H1 (cell line): ENCODE measurements around the gene KPNA6. TPM values are rescaled to one million over a fixed set of nuclear protein-coding genes. Genes with fewer than 3 reads are reported as not detected.

ENCODE experiments used
- CTCF ChIA-PET: fragments of 300-600 bp; sonication (Branson Sonifier 250); formaldehyde crosslinking; loops from one replicate; lab custom pipeline; 2021; ENCODE audit not compliant: partially characterized antibody; lab: Charles Lee
- POLR2A ChIA-PET: fragments of 300-600 bp; sonication (Branson Sonifier 250); formaldehyde crosslinking; loops from one replicate; lab custom pipeline; 2021; ENCODE audit warnings: inconsistent platforms; ENCODE audit not compliant: partially characterized antibody; lab: Charles Lee
- DNase-seq, 2 experiments: peaks; one replicate each; pipeline versions ENCODE4 v3.0.0 to v3.0.0-alpha.2; 2010 to 2022; ENCODE audit warnings: low spot score in 2 of 2, low read depth in 1 of 2, mixed read lengths in 1 of 2
- FAIRE-seq: peaks from 2 replicates; lab custom pipeline; 2011; peaks lifted over from hg19 to GRCh38; lab: Jason Lieb, UNC
- H2AFZ ChIP-seq: 2 replicates; pipeline ENCODE4 v1.8.1; 2012; ENCODE audit warnings: low read length, inconsistent platforms
- H2AK5ac ChIP-seq: 2 replicates; pipeline ENCODE4 v1.6.1; 2013; ENCODE audit warnings: low read depth, low read length
- H2BK120ac ChIP-seq: replicated peaks from 2 replicates; pipeline ENCODE3; 2013; ENCODE audit warnings: low read depth, low read length, inconsistent platforms
- H2BK12ac ChIP-seq: 2 replicates; pipeline ENCODE4 v1.6.1; 2013; ENCODE audit warnings: low read depth, low read length
- H2BK15ac ChIP-seq: 2 replicates; pipeline ENCODE4 v1.6.1; 2013; ENCODE audit warnings: low read length
- H2BK20ac ChIP-seq: 2 replicates; pipeline ENCODE4 v1.6.1; 2013; ENCODE audit warnings: low read length
- H2BK5ac ChIP-seq: 2 replicates; pipeline ENCODE4 v1.6.1; 2013; ENCODE audit warnings: low read depth, low read length
- H3K14ac ChIP-seq: 2 replicates; pipeline ENCODE4 v1.6.1; 2013; ENCODE audit warnings: inconsistent platforms; ENCODE audit not compliant: insufficient read length
- H3K18ac ChIP-seq: 2 replicates; pipeline ENCODE4 v1.6.1; 2013; ENCODE audit warnings: low read length; ENCODE audit errors: extremely low read depth
- H3K23ac ChIP-seq: 2 replicates; pipeline ENCODE4 v1.6.1; 2013; ENCODE audit warnings: inconsistent platforms; ENCODE audit not compliant: insufficient read length
- H3K23me2 ChIP-seq: 2 replicates; pipeline ENCODE4 v1.6.1; 2013; ENCODE audit warnings: low read depth, low read length
- H3K27ac ChIP-seq: 2 replicates; pipeline ENCODE4 v1.6.1; 2011; ENCODE audit warnings: low read depth, low read length, inconsistent platforms
- H3K27me3 ChIP-seq, 4 experiments: replicated peaks in 1 of 4; 1 replicate in 1 of 4; 2 replicates in 3 of 4; pipeline versions ENCODE4 v1.6.1 to v1.8.1; 2011 to 2013; ENCODE audit warnings: low read length in 3 of 4, mild to moderate bottlenecking in 3 of 4, inconsistent platforms in 2 of 4, mixed read lengths in 2 of 4, moderate library complexity in 1 of 4; ENCODE audit not compliant: control insufficient read depth in 3 of 4, insufficient read depth in 3 of 4; ENCODE audit errors: extremely low read depth in 1 of 4
- H3K36me3 ChIP-seq, 4 experiments: 2 replicates each; pipeline versions ENCODE4 v1.6.1 to v1.8.1; 2011 to 2013; ENCODE audit warnings: mild to moderate bottlenecking in 4 of 4, low read length in 3 of 4, moderate library complexity in 2 of 4, control low read depth in 1 of 4, inconsistent platforms in 1 of 4; ENCODE audit not compliant: insufficient read depth in 4 of 4, control insufficient read depth in 2 of 4
- H3K4ac ChIP-seq: replicated peaks from 2 replicates; pipeline ENCODE3; 2013; ENCODE audit warnings: low read length, low read depth, mixed read lengths, inconsistent platforms; ENCODE audit not compliant: insufficient read length
- H3K4me1 ChIP-seq, 4 experiments: replicated peaks in 1 of 4; 1 replicate in 1 of 4; 2 replicates in 3 of 4; pipeline versions ENCODE4 v1.6.1 to v1.8.1; 2011 to 2013; ENCODE audit warnings: low read length in 3 of 4, inconsistent platforms in 2 of 4, mixed read lengths in 1 of 4; ENCODE audit not compliant: insufficient read depth in 4 of 4, control insufficient read depth in 3 of 4
- H3K4me2 ChIP-seq, 2 experiments: 2 replicates each; pipeline versions ENCODE4 v1.6.1 to v1.8.1; 2011 to 2013; ENCODE audit warnings: low read depth in 2 of 2, low read length in 2 of 2, control low read depth in 1 of 2, inconsistent platforms in 1 of 2, mild to moderate bottlenecking in 1 of 2; ENCODE audit not compliant: insufficient read depth in 1 of 2
- H3K4me3 ChIP-seq, 4 experiments: fragments of 200-600, 300-600 bp in 1 of 4; sonication (generic), shearing (Covaris generic), sonication (Bioruptor Twin) in 1 of 4; 2 replicates each; pipeline versions ENCODE4 v1.5.1 to v1.8.1; 2011 to 2016; ENCODE audit warnings: low read length in 4 of 4, low read depth in 3 of 4, control low read depth in 2 of 4, inconsistent platforms in 2 of 4, mild to moderate bottlenecking in 2 of 4, mixed read lengths in 1 of 4, moderate library complexity in 1 of 4; ENCODE audit not compliant: insufficient read depth in 2 of 4; ENCODE audit errors: extremely low read depth in 1 of 4
- H3K56ac ChIP-seq: replicated peaks from 2 replicates; pipeline ENCODE3; 2013; ENCODE audit warnings: low read depth, mild to moderate bottlenecking, mixed read lengths, low read length, inconsistent platforms; ENCODE audit not compliant: insufficient read length
- H3K79me1 ChIP-seq: 2 replicates; pipeline ENCODE4 v1.6.1; 2013; ENCODE audit warnings: low read depth, low read length, control low read depth
- H3K79me2 ChIP-seq, 2 experiments: 2 replicates each; pipeline versions ENCODE4 v1.6.1 to v1.8.1; 2012 to 2013; ENCODE audit warnings: low read length in 2 of 2, mild to moderate bottlenecking in 2 of 2, inconsistent platforms in 1 of 2; ENCODE audit not compliant: insufficient read depth in 2 of 2, control insufficient read depth in 1 of 2
- H3K9ac ChIP-seq, 4 experiments: replicated peaks in 1 of 4; 1 replicate in 1 of 4; 2 replicates in 3 of 4; pipeline versions ENCODE4 v1.6.1 to v1.8.1; 2011 to 2013; ENCODE audit warnings: low read depth in 3 of 4, low read length in 3 of 4, control low read depth in 2 of 4, mild to moderate bottlenecking in 2 of 4, moderate library complexity in 2 of 4, inconsistent platforms in 1 of 4; ENCODE audit errors: extremely low read depth in 1 of 4
- H3K9me3 ChIP-seq, 2 experiments: 2 replicates each; pipeline versions ENCODE4 v1.6.1 to v1.8.1; 2012 to 2013; ENCODE audit warnings: mild to moderate bottlenecking in 2 of 2, moderate library complexity in 2 of 2, control low read depth in 1 of 2, inconsistent platforms in 1 of 2, low read depth in 1 of 2, low read length in 1 of 2, mixed read lengths in 1 of 2; ENCODE audit not compliant: insufficient read depth in 2 of 2
- H4K20me1 ChIP-seq, 2 experiments: replicated peaks in 1 of 2; 2 replicates each; pipeline versions ENCODE3 to v1.8.1; 2011 to 2013; ENCODE audit warnings: inconsistent platforms in 2 of 2, low read length in 2 of 2, mild to moderate bottlenecking in 1 of 2; ENCODE audit not compliant: insufficient read depth in 2 of 2, control insufficient read depth in 1 of 2
- H4K5ac ChIP-seq: 2 replicates; pipeline ENCODE4 v1.6.1; 2013; ENCODE audit warnings: low read length, low read depth, mixed read lengths, inconsistent platforms; ENCODE audit not compliant: insufficient read length
- H4K8ac ChIP-seq: 2 replicates; pipeline ENCODE4 v1.8.0; 2013; ENCODE audit warnings: mild to moderate bottlenecking, moderate library complexity, low read length, inconsistent platforms; ENCODE audit not compliant: insufficient read depth; ENCODE audit errors: extremely low read depth
- H4K91ac ChIP-seq: replicated peaks from 2 replicates; pipeline ENCODE3; 2013; ENCODE audit warnings: low read length, mixed read lengths, inconsistent platforms; ENCODE audit not compliant: insufficient read length
- ATF3 ChIP-seq: IDR thresholded peaks from 2 replicates; pipeline ENCODE4 v1.6.1; 2011; ENCODE audit warnings: low read depth, mild to moderate bottlenecking, low read length; ENCODE audit not compliant: insufficient read depth
- GTF2F1 ChIP-seq: IDR thresholded peaks from 2 replicates; pipeline ENCODE4 v1.6.1; 2012; ENCODE audit warnings: low read depth, low read length, improper control_type of control experiment, borderline replicate concordance
- KDM4A ChIP-seq: IDR thresholded peaks from one replicate; pipeline ENCODE4 v1.7.1; 2012; ENCODE audit warnings: low read depth, mild to moderate bottlenecking, moderate library complexity, low read length, inconsistent platforms; ENCODE audit not compliant: severe bottlenecking
- RFX5 ChIP-seq: IDR thresholded peaks from 2 replicates; pipeline ENCODE4 v1.6.1; 2011; ENCODE audit warnings: low read depth, low read length, improper control_type of control experiment, borderline replicate concordance
- RNF2 ChIP-seq: fragments of 200-900, 300-1000 bp; sonication (generic); IDR thresholded peaks from 2 replicates; pipeline ENCODE4 v1.7.1; 2016; ENCODE audit warnings: borderline replicate concordance, low read depth, mild to moderate bottlenecking, antibody characterized with exemption, low read length; ENCODE audit not compliant: poor library complexity, severe bottlenecking; ENCODE audit errors: missing control alignments
- SP2 ChIP-seq: IDR thresholded peaks from 2 replicates; pipeline ENCODE4 v1.6.1; 2012; ENCODE audit warnings: mild to moderate bottlenecking, low read length, inconsistent platforms
- SP4 ChIP-seq: IDR thresholded peaks from 2 replicates; pipeline ENCODE4 v1.6.1; 2012; ENCODE audit warnings: low read length, inconsistent platforms
- SRF ChIP-seq: IDR thresholded peaks from 2 replicates; pipeline ENCODE4 v1.6.1; 2011; ENCODE audit warnings: mild to moderate bottlenecking, low read depth, low read length, moderate library complexity
- ZNF274 ChIP-seq: IDR thresholded peaks from 2 replicates; pipeline ENCODE4 v1.7.0; 2012; ENCODE audit warnings: low read length, borderline replicate concordance; ENCODE audit errors: extremely low read depth
- WGBS, 2 experiments: shearing (Covaris generic) in 1 of 2; methylation state at CpG; one replicate each; pipeline versions ENCODE4 v1.1.6 to v1.1.7; 2013 to 2015; ENCODE audit warnings: low lambda C conversion rate in 2 of 2, mixed read lengths in 2 of 2, inconsistent platforms in 1 of 2, low coverage in 1 of 2, missing lambda C conversion rate in 1 of 2; ENCODE audit not compliant: insufficient replicate concordance in 2 of 2, insufficient coverage in 1 of 2, insufficient read length in 1 of 2; ENCODE audit errors: extremely low coverage in 1 of 2, missing lambda C conversion rate in 1 of 2; 5-methylcytosine and 5-hydroxymethylcytosine counted together
- polyA plus RNA-seq, 7 experiments: library from polyadenylated mRNA; depleted of rRNA in 3 of 7; stranded (reverse) in 5 of 7; unstranded in 2 of 7; fragments of >200 nt in 5 of 7; fragments of 200-250 nt in 2 of 7; gene quantifications; 1 replicate in 5 of 7; 2 replicates in 1 of 7; 4 replicates in 1 of 7; pipeline versions ENCODE4 v1.2.1 to v1.2.3, GENCODE V29; 2011 to 2013; ENCODE audit warnings: missing spikeins in 2 of 7, mixed read lengths in 2 of 7
- total RNA-seq: library from RNA; stranded (reverse); fragmentation: NEBNext Ultra II Directional; extraction: Animal tissue kit (Norgen Biotek cat#: 25700); gene quantifications from 2 replicates; pipeline ENCODE4 v1.2.1, GENCODE V29; 2021

Gene KPNA6
- total and polyA plus RNA-seq, 2 of the 8 experiments (the other 6 are each of a cell fraction or from before 2014, with no cell fraction given), result 24.2 to 120 TPM

- Histone ChIP-seq H3K4me1 (peaks cover 8 to 15% (median 10%) of the 10 kb centered on the region in 4 experiments; a peak in 6 of 7 replicates), H2AK5ac (no peak overlapping the region), H4K91ac (no peak overlapping the region), H2BK12ac (no peak overlapping the region), H4K20me1 (peaks cover 0 to 6% of the 10 kb centered on the region in 2 experiments), H3K27me3 (no peaks in the 10 kb centered on the region), H2BK120ac (no peak overlapping the region), H3K4me3 (0 out of 8 replicates have a peak overlapping the region, but pooled peaks of 1 of the 4 experiments have one; percentile 89), H3K56ac (no peak overlapping the region), H2AFZ (no peak overlapping the region), H2BK5ac (no peak overlapping the region), H3K9me3 (no peaks in the 10 kb centered on the region), H3K27ac (no peak overlapping the region), H3K14ac (no peak overlapping the region), H3K23ac (no peak overlapping the region), H4K5ac (no peak overlapping the region), H3K9ac (peak overlapping the region in 1 of 4 experiments; percentile 7; a peak in 1 of 7 replicates), H3K4me2 (peak overlapping the region in 1 of 2 experiments; percentile 7; a peak in 1 of 4 replicates), H3K18ac (no peak overlapping the region), H3K79me2 (peaks cover 7 to 44% of the 10 kb centered on the region in 2 experiments), H4K8ac (peak overlapping the region; percentile 52; the same call in 1 of the 2 replicates), H3K4ac (no peak overlapping the region), H3K79me1 (peaks cover 3% of the 10 kb centered on the region; the same call in 1 of the 2 replicates), H2BK15ac (no peak overlapping the region), H3K23me2 (peaks cover 2% of the 10 kb centered on the region; the same call in 1 of the 2 replicates), H3K36me3 (peaks cover 13 to 38% (median 29%) of the 10 kb centered on the region in 4 experiments), H2BK20ac (no peak overlapping the region)
- 93% methylated on average over 5 of the region's 5 CpGs; no CpG with 5 or more reads in 1 of the 2 experiments for WGBS, 2 experiments
- FAIRE-seq, result no peak
- no peak for DNase-seq
- ChIA-PET CTCF (interaction anchor here (0.6 to 1.2 kb wide), 2 partner anchors 10 to 1689 kb away, joined by 3 read pairs; no protein-coding TSS in a partner anchor), POLR2A (interaction anchor here (0.6 to 18.1 kb wide), 5 partner anchors 10 to 151 kb away, joined by 3 to 332 read pairs (median 3); partner anchors contain the start of genes CCDC28B and IQCC)
- TF ChIP-seq SRF (no peak), RFX5 (no peak), ATF3 (no peak), ZNF274 (no peak), GTF2F1 (no peak), KDM4A (no peak), SP2 (no peak), RNF2 (no peak), SP4 (no peak)
These were observed 73.7 kb downstream of the KPNA6 start for GRCh38 chr1:32181563-32181962.
